Suprapubic skin (tissue), 4 donors: ENCODE results near the gene RNF133. TPM values are rescaled to one million over a fixed set of nuclear protein-coding genes. Genes with fewer than 3 reads are reported as not detected.

ENCODE experiments used
- DNase-seq, 2 donors: peaks; one replicate each; pipeline ENCODE4 v3.0.0-alpha.2; 2019; ENCODE audit warnings: low spot score in 2 of 2
- H3K27ac ChIP-seq: fragments of 200-600 bp; sonication (generic); one replicate; pipeline ENCODE4 v1.5.1; 2019
- H3K27me3 ChIP-seq: fragments of 200-600 bp; sonication (generic); one replicate; pipeline ENCODE4 v1.5.1; 2019
- H3K36me3 ChIP-seq: fragments of 200-600 bp; sonication (generic); one replicate; pipeline ENCODE4 v1.5.1; 2019
- H3K4me1 ChIP-seq: fragments of 200-600 bp; sonication (generic); one replicate; pipeline ENCODE4 v1.5.1; 2019
- H3K4me3 ChIP-seq: fragments of 200-600 bp; sonication (generic); one replicate; pipeline ENCODE4 v1.5.1; 2019; ENCODE audit warnings: mild to moderate bottlenecking
- H3K9me3 ChIP-seq: fragments of 200-600 bp; sonication (generic); one replicate; pipeline ENCODE4 v1.5.1; 2019
- EP300 ChIP-seq: sonication (generic); formaldehyde crosslinking; IDR thresholded peaks from one replicate; pipeline ENCODE4 v1.6.1; 2017; ENCODE audit warnings: antibody characterized with exemption
- POLR2A ChIP-seq, 2 donors: fragments of 450-650 bp; IDR thresholded peaks; one replicate each; pipeline ENCODE4 v1.6.1; 2017; ENCODE audit warnings: antibody characterized with exemption in 2 of 2, mild to moderate bottlenecking in 2 of 2, moderate library complexity in 2 of 2
- POLR2AphosphoS5 ChIP-seq, 3 donors: sonication (generic); formaldehyde crosslinking; IDR thresholded peaks; one replicate each; pipeline ENCODE4 v1.6.1; 2017; ENCODE audit warnings: antibody characterized with exemption in 3 of 3
- WGBS: methylation state at CpG from one replicate; pipeline ENCODE4 v1.1.5; 2018; 5-methylcytosine and 5-hydroxymethylcytosine counted together
- total RNA-seq, 4 donors: library from RNA; depleted of rRNA; stranded (reverse); fragments of >200 nt; gene quantifications; one replicate each; pipeline ENCODE4 v1.1.0, GENCODE V29; 2016
- TF ChIP-seq, protein P1 (sequence below), 2 donors: fragments of 200-600 bp in 1 of 2; fragments of 450-650 bp in 1 of 2; sonication (generic) in 1 of 2; IDR thresholded peaks; one replicate each; pipeline ENCODE4 v1.5.1; 2016 to 2019; ENCODE audit warnings: antibody characterized with exemption in 2 of 2, mild to moderate bottlenecking in 1 of 2, moderate library complexity in 1 of 2

The RNF133 gene
- total RNA-seq, 4 donors from 2014 or later: 0.34 to 0.72 (median 0.42) TPM; not detected in 1

DNA sequence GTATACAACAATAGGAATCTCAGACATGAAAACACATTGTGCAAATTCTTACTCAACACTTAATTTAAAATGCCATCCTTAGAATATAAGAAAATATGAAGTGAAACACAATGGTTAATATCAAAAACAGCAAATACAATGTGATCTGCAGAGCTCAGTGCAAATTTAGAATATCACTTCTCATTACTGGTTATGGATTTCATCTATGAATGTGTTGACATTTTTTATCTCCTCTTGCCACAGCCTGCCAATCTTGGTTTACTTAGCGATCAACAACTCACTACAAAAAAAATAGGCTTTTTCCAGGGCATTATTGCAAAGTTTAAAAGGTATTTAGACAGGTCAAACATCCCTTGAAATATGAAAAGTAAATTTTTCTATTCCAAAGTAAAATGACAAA, 28.8 kb upstream of the RNF133 start:
- WGBS: 82% methylated on average over 1 of the region's 1 CpG

DNA sequence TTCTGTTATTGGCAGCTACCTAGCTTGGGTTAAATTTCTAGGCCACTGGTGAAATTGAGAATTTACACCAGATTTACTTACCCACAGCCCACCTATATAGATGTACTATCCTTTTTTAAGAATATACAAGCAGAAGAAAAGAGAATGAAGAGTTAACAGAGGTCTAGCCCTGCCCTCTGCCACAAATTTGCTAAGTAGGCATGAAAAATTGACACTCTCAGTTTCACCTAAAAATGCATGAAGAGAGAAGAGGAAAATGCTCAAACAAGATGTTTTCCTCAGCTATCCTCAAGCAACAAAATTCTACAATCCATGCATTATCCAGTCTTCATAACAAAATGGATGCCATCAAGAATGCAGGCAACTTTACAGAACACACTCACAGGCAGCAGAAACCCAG, 28.4 kb upstream of the RNF133 start:
- Histone ChIP-seq H3K9me3 (no peaks in the 10 kb centered on the region), H3K36me3 (no peaks in the 10 kb centered on the region), H3K4me1 (no peaks in the 10 kb centered on the region), H3K27me3 (no peaks in the 10 kb centered on the region), H3K27ac (no peak overlapping the region), H3K4me3 (no peak overlapping the region)
- TF ChIP-seq, protein P1, sequence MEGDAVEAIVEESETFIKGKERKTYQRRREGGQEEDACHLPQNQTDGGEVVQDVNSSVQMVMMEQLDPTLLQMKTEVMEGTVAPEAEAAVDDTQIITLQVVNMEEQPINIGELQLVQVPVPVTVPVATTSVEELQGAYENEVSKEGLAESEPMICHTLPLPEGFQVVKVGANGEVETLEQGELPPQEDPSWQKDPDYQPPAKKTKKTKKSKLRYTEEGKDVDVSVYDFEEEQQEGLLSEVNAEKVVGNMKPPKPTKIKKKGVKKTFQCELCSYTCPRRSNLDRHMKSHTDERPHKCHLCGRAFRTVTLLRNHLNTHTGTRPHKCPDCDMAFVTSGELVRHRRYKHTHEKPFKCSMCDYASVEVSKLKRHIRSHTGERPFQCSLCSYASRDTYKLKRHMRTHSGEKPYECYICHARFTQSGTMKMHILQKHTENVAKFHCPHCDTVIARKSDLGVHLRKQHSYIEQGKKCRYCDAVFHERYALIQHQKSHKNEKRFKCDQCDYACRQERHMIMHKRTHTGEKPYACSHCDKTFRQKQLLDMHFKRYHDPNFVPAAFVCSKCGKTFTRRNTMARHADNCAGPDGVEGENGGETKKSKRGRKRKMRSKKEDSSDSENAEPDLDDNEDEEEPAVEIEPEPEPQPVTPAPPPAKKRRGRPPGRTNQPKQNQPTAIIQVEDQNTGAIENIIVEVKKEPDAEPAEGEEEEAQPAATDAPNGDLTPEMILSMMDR (IDR thresholded peaks at IDR 0.05): no peak
- no peak for TF ChIP-seq POLR2AphosphoS5 (IDR thresholded peaks at IDR 0.05)
- TF ChIP-seq EP300: no peak
- DNase-seq: no peak

More for the DNA sequence above, 28.8 kb upstream of the RNF133 start:
- H3K4me1 ChIP-seq: no peaks in the 10 kb centered on the region
- TF ChIP-seq, protein P1 (IDR thresholded peaks at IDR 0.05): no peak
- TF ChIP-seq EP300 (no peak), POLR2AphosphoS5 (IDR thresholded peaks at IDR 0.05) (no peak), POLR2A (IDR thresholded peaks at IDR 0.05) (no peak)
- no peak for DNase-seq
- H3K27ac ChIP-seq: no peak overlapping the region
- no peak overlapping the region for H3K4me3 ChIP-seq
- no peaks in the 10 kb centered on the region for H3K36me3 ChIP-seq
- no peaks in the 10 kb centered on the region for H3K9me3 ChIP-seq
- no peaks in the 10 kb centered on the region for H3K27me3 ChIP-seq

DNA sequence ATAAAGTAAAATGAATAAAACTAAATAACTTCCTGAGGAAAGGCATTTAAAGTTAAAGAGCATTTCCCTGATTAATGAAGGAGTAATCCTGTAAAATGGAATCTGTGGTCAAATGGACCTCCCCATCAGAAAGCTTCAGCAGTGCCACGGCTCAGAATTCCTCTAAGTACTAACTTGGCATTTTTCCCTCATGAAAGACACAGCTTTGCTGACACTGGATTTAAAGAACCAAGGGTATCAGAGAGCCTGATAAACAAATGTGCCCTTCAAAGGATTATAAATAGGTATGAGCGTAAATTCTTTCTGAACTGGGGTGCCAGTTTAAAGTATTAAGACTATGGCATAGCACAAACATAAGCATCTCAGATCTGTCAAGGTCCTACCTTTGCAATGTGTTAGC, 28.0 kb upstream of the RNF133 start:
- no peaks in the 10 kb centered on the region for H3K9me3 ChIP-seq

DNA sequence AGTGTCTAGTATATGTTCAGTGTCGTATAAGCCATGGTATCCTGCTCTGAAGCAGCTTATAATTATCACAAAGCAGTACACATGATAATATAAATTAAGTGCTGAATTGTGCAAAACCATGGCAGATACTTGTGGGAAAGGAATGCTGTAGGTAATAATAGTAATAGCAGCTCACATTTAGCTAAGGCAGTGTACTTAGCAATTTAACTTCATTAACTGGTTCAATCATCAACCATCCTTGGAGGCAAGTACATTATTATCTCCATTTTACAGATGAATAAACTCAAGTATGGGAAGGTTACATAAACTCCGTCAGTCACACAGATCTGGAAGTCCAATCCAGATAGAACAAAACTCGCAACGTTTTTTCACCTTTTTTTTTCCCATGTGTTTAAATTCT, 25.4 kb upstream of the RNF133 start:
- H3K4me3 ChIP-seq: no peak overlapping the region
- H3K27me3 ChIP-seq: no peaks in the 10 kb centered on the region
- DNase-seq: no peak
- no peaks in the 10 kb centered on the region for H3K9me3 ChIP-seq
- no peak overlapping the region for H3K27ac ChIP-seq
- no peaks in the 10 kb centered on the region for H3K36me3 ChIP-seq
- no peaks in the 10 kb centered on the region for H3K4me1 ChIP-seq
- TF ChIP-seq, protein P1 (IDR thresholded peaks at IDR 0.05): no peak
- TF ChIP-seq EP300: no peak
- WGBS: 85% methylated on average over 4 of the region's 4 CpGs

More for the DNA sequence above, 28.0 kb upstream of the RNF133 start:
- no peak for DNase-seq
- TF ChIP-seq POLR2AphosphoS5 (IDR thresholded peaks at IDR 0.05): no peak
- no peak for TF ChIP-seq EP300
- TF ChIP-seq, protein P1 (IDR thresholded peaks at IDR 0.05): no peak
- no peak for TF ChIP-seq POLR2A (IDR thresholded peaks at IDR 0.05)
- Histone ChIP-seq H3K36me3 (no peaks in the 10 kb centered on the region), H3K4me1 (no peaks in the 10 kb centered on the region), H3K27ac (no peak overlapping the region), H3K4me3 (no peak overlapping the region), H3K27me3 (no peaks in the 10 kb centered on the region)
- 68% methylated on average over 2 of the region's 2 CpGs for WGBS

DNA sequence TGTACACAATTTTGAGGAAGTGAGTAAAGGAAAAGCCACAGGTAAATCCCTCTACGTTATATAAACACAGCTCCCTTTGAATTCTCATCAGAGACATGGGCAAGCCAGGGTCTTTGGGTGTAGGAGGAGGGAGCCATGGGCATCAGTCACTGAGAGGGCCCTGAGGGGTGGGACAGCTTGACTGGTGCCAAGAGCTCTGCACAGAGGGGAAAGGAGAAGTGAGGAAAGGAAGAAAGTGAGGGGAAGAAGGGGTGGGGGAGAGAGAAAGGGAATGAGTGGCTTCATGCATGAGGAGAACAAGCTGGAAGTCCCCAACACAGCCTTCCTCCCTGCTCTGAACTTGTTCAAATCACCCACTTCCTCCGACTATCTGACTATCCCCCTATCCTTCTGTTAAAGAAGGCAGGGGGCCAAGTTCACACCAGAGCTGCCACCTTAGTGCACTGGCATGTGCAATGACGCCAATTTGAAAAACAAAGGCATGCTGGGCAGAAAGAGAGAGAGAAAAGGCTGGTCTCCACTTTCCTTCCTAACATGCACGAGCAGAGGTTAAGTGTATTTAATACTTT, 20.2 kb upstream of the RNF133 start:
- Histone ChIP-seq H3K9me3 (no peaks in the 10 kb centered on the region), H3K4me1 (no peaks in the 10 kb centered on the region), H3K36me3 (no peaks in the 10 kb centered on the region), H3K27me3 (no peaks in the 10 kb centered on the region), H3K4me3 (no peak overlapping the region), H3K27ac (no peak overlapping the region)
- no peak for DNase-seq
- 88% methylated on average over 4 of the region's 4 CpGs for WGBS
- TF ChIP-seq, protein P1 (IDR thresholded peaks at IDR 0.05): no peak
- TF ChIP-seq EP300 (no peak), POLR2AphosphoS5 (IDR thresholded peaks at IDR 0.05) (no peak), POLR2A (IDR thresholded peaks at IDR 0.05) (no peak)
